ENCODE data around the gene ARHGAP30.

GRCh38 chr1:161033751-161034150, 35.9 kb downstream of the ARHGAP30 start:
- TF ChIP-seq POLR2A (IDR thresholded peaks at IDR 0.05; ENCODE audit: low read depth, low read length) (no peak), TAF1 (IDR thresholded peaks at IDR 0.05; ENCODE audit: borderline replicate concordance, low read depth, low read length) (no peak)

Measured in GM12892 (cell line).